T1000 (cell line): ENCODE results near the gene CDKAL1.
"Not testable (repeated sequence)": the region's sequence is repeated elsewhere in the genome, so short reads cannot be mapped to it uniquely, and the experiment has no call there.

Experiments
- DNase-seq: peaks from one replicate; lab custom pipeline; 2025; ENCODE audit warnings: mixed read lengths; lab: John Stamatoyannopoulos, UW

Gene CDKAL1

GRCh38 chr6:20709451-20709850, 175.2 kb downstream of the CDKAL1 start:
- no peak for DNase-seq

GRCh38 chr6:20710341-20710740, 176.1 kb downstream of the CDKAL1 start:
- no peak for DNase-seq

GRCh38 chr6:20711518-20711917, 177.3 kb downstream of the CDKAL1 start:
- no peak for DNase-seq

DNA sequence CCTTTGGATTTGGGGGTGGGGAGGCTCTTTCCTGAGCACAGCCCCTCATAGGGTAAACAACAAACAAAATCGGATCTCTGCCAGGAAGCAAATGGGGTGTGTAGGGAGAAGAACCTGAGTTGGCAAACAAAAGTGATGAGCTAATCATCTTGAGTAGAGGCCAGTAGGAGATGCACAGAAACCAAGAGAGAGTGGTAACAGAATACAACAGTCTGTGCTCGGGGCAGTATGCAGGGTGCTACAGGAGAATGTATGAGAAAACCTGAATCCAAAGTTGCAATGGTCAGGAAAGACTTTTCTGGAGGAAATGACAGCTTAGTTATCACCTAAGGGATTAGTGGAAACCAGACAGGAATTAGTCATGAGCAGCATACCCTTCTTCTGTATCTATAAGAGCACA, 177.8 kb downstream of the CDKAL1 start:
- no peak for DNase-seq

- no peak for DNase-seq
These were observed 181.0 kb downstream of the CDKAL1 start for GRCh38 chr6:20715135-20715806.

- DNase-seq: no peak
These were observed 182.6 kb downstream of the CDKAL1 start for GRCh38 chr6:20716865-20717264.

- DNase-seq: no peak
These were observed 183.5 kb downstream of the CDKAL1 start for GRCh38 chr6:20717743-20718142.

DNA sequence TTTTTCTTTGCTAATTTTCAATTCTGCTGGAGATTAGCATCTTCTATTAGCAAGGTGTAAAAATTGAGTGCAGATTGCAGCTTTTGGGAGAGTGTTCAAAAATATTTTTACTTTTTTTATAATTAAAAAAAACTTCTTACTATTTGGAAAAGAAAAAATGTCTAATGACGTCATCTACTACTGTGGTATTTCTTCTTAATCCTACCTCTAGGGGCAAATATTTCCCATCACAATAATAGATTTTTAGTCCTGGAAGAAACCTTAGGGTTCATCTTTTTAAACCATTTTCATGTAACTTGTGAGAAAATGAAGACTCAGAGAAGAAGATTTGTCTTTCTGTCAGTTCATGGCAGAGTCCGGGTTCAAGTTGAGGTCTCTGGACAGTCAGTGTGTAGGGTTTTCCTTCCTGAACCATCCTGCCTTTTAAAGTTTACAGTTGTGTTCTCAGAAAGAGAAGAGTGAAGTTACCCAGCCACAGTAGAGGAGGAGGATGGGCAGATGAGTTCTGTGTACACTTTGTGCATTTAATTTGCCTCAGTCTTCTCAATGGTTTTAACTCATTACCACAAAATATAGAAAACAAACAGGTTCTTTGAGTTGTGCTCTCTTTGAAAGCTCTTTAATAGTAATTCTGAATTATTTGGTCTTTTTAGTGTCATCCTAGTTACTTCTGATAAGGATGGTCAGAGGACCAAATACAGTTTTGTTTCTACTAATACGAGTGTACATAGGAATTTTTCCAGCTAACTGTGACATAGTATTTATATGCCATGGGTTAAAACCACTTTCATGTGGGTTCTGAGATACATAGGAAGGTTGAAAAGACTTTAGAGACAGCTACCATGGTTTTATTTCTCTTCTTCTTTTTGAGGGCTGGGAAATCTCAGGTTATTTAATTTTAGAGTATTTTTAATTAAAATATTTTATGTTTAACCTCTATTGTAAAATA, 184.7 kb downstream of the CDKAL1 start:
- no peak for DNase-seq

DNA sequence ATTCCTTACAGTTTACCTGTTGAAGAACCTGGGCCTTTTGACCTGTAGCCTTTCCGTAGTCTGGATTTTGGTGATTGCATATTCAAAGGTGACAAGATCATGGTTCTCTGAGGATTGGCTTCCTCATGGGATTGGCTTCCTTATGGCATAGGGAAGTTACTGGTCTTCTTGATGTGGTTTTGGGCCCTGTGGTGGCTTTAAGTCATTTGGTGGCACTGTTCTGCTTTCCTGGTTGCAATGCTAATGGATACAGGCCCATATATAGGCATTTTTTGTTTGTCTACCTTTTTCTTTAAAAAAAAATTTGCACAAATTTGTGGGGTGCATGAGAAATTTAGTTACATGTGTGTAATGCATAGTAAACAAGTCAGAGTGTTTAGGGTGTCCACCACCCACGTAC, 185.7 kb downstream of the CDKAL1 start:
- no peak for DNase-seq

DNA sequence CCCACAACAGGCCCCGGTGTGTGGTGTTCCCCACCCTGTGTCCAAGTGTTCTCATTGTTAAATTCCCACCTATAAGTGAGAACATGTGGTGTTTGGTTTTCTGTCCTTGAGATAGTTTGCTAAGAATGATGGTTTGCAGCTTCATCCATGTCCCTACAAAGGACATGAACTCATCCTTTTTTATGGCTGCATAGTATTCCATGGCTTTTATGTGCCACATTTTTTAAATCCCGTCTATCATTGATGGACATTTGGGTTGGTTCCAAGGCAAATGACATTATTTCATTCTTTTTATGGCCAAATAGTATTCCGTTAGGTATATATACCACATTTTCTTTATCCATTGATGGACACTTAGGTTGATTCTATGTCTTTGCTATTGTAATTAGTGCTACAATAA, 186.9 kb downstream of the CDKAL1 start:
- not testable (repeated sequence) for DNase-seq

- no peak for DNase-seq
These were observed 188.2 kb downstream of the CDKAL1 start for GRCh38 chr6:20722455-20722854.

DNA sequence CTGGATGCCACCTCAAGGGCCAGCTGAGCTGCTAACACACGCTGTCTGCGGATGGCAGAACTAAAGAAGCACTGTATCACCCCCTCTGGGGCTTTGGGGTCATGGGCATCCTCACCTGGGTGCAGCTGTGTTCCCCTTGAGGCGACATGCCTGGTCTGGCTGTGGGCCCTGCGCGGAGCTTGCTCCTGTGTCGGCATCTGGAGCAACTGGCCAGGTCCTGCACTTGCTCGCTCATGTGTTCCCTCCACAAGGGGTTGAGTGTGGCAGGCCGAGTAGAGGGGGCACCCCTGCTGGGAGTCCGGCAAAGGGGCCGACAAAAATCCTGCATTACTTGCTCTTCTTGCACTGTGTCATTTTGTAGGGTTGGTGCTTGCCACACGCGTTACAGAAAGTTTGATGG, 189.0 kb downstream of the CDKAL1 start:
- no peak for DNase-seq

DNA sequence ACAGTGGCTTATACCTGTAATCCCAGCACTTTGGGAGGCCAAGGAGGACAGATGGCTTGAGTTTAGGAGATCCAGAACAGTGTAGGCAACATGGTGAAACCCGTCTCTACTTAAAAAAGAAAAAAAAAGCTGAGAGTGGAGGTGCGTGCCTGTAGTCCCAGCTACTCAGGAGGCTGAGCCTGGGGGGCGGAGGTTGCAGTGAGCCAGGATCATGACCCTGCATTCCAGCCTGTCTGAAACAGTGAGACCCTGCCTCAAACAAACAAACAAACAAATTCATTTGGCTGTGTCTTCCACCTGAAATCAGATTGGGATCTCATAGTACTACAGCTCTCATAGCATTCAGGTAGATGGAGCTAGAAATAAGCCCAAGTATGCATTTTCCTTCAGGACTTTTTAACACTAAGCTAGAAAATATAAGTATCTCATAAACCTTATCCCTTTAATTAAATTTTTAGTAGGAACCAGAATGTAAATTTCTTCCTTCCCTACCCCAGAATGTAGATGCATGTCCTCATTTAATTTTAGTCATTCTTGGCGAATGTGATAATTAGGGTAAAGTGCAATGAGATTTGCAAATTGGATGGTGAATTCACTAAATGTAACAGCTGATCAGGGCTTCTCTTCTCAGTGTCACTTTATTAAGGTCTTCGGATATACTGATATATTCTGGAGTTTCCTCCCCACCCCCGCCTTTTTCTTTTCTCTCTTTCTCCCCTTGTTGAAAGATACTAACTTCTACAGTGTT, 190.4 kb downstream of the CDKAL1 start:
- no peak for DNase-seq

DNA sequence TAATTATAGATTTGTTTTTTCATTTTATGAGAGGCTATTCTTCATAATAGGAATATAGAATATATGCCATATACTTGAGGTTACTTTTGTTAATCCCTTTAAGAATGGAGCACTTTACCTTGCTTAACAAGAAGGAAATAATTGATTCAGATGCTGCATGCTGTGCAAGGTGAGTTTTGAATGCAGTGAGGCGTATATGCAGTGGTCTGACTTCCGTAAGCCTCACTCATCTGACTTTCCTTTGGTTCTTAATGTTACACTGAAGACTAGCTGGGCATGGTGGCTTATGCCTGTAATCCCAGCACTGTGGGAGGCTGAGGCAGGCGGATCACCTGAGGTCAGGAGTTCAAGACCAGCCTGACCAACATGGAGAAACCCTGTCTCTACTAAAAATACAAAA, 191.0 kb downstream of the CDKAL1 start:
- DNase-seq: not testable (repeated sequence)

GRCh38 chr6:20729086-20729485, 194.8 kb downstream of the CDKAL1 start:
- DNase-seq: no peak

- not testable (repeated sequence) for DNase-seq
These were observed 198.1 kb downstream of the CDKAL1 start for GRCh38 chr6:20732362-20732761.

GRCh38 chr6:20732896-20733295, 198.6 kb downstream of the CDKAL1 start:
- no peak for DNase-seq

- no peak for DNase-seq
These were observed 203.7 kb downstream of the CDKAL1 start for GRCh38 chr6:20737912-20738311.

DNA sequence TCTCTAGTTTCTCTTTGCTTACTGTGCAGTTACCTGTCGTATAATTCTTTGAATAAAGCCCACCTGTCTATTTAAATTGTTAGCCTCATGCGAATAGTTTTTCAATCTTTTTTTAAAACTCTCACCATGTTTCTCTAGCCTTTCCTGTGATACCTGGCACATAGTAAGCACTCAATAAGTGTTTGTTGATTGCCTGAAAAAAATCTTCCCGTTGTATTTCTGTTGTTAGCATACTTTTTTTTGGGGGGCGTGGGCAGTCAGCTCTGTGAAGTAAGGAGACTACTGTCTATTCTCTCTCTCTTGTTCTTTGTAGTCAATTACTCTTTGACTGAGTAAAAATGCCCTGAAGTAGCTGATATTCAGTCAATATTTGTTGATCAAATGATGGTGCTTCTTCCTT, 205.8 kb downstream of the CDKAL1 start:
- no peak for DNase-seq

DNA sequence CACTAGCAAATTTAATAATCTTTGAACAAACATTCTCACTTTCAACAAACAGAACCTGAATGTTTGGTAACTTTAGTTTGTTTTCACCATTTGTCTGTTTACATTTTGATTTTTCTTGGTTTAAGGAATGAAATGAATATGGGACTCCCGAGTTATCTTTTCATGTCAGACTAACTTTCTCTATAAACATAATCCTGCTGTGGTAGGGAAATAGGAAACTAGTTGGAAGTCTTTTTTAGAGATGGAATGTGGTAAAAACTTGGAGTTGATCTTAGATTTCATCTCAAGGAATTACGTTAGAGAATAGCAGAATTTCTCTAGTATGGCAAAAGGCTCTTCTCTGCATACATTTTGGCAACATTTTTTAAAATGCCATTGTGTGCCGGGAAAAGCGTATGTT, 206.5 kb downstream of the CDKAL1 start:
- no peak for DNase-seq

- DNase-seq: no peak
These were observed 207.2 kb downstream of the CDKAL1 start for GRCh38 chr6:20741490-20741889.

DNA sequence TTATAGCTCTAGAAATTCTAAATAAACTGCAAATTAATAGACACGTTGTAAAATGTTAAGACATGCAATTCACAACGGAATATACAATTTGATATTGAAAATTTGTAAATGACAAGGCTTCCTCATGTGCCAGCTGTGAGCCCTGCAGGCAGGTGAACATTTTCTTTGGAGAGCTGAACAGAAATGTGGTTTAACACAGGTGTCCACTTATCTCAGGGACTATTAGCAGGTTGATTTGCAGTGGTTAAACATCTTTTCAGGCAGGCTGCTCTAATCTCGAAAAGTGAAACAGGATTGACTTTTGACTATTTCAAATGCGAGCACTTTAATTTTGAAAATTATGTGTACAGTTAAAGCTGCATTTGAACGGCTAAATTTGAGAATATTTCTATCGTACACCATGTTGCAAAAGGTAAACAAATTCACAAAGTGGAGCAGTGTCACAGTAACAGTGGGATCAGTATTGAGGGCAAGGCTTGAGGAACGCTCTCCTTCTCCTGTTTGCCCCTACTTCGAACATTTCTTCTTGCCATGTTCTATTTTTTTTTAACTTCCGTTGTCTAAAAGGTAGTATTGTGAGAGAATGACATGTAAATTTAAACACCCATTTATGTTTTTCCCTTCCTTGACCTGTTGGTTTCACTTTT, 210.8 kb downstream of the CDKAL1 start:
- no peak for DNase-seq
